GM12878 (cell line): ENCODE measurements around the gene INF2. TPM values are rescaled to one million over a fixed set of nuclear protein-coding genes. Genes with fewer than 3 reads are reported as not detected.

ENCODE experiments used
- ATAC-seq: fragments of 200-7000 bp; cut with Tn5 transposase; 3 replicates; pipeline ENCODE4 v1.9.1; 2020; ENCODE audit warnings: mild to moderate bottlenecking, moderate library complexity
- BruUV-seq: library from RNA; stranded (reverse); fragments of 400-500 nt; replicated peaks from 2 replicates; lab custom pipeline; 2021; lab: Mats Ljungman, UMichigan
- CTCF ChIA-PET: fragments of 300-600 bp; sonication (Branson Sonifier 250); formaldehyde crosslinking; extraction: SDS; loops from one replicate; lab custom pipeline; 2021; ENCODE audit warnings: inconsistent platforms; lab: Yijun Ruan, JAX
- POLR2A ChIA-PET: fragments of 350-600 bp; formaldehyde crosslinking; extraction: SDS; loops from one replicate; lab custom pipeline; 2021; ENCODE audit warnings: inconsistent platforms; lab: Charles Lee
- RAD21 ChIA-PET: fragments of 300-600 bp; sonication (Branson Sonifier 250); formaldehyde crosslinking; loops from one replicate; lab custom pipeline; 2023; ENCODE audit warnings: antibody characterized with exemption; ENCODE audit not compliant: unreplicated experiment; lab: Charles Lee
- SMC1A ChIA-PET: fragments of 300-600 bp; sonication (Branson Sonifier 250); formaldehyde crosslinking; loops from one replicate; lab custom pipeline; 2023; ENCODE audit not compliant: unreplicated experiment, uncharacterized antibody; lab: Charles Lee
- DNase-seq: peaks from one replicate; pipeline ENCODE4 v3.0.0-alpha.2; 2011; ENCODE audit warnings: low read depth, low spot score
- FAIRE-seq: peaks from 3 replicates; lab custom pipeline; 2011; peaks lifted over from hg19 to GRCh38; lab: Jason Lieb, UNC
- H2AFZ ChIP-seq: 2 replicates; pipeline ENCODE4 v1.6.0; 2011; ENCODE audit warnings: low read depth, low read length, control low read depth; ENCODE audit not compliant: control insufficient read depth
- H3K27ac ChIP-seq: 2 replicates; pipeline ENCODE4 v1.5.1; 2011; ENCODE audit warnings: control low read depth; ENCODE audit not compliant: control insufficient read depth, insufficient read depth
- H3K27me3 ChIP-seq, 2 experiments: replicated peaks in 1 of 2; 2 replicates each; pipeline versions ENCODE4 v1.6.0 to v1.6.1; 2011; ENCODE audit warnings: low read length in 1 of 2; ENCODE audit not compliant: control insufficient read depth in 2 of 2, insufficient read depth in 2 of 2
- H3K36me3 ChIP-seq, 2 experiments: 2 replicates each; pipeline ENCODE4 v1.5.1; 2011; ENCODE audit warnings: low read length in 1 of 2; ENCODE audit not compliant: control insufficient read depth in 2 of 2, insufficient read depth in 2 of 2
- H3K4me1 ChIP-seq: 2 replicates; pipeline ENCODE4 v1.6.1; 2011; ENCODE audit warnings: mild to moderate bottlenecking, low read length, moderate library complexity, mixed read lengths; ENCODE audit not compliant: control insufficient read depth, insufficient read depth
- H3K4me2 ChIP-seq: 2 replicates; pipeline ENCODE4 v1.6.0; 2011; ENCODE audit warnings: control low read depth; ENCODE audit not compliant: control insufficient read depth, insufficient read depth
- H3K4me3 ChIP-seq: fragments of 200-600 bp; sonication (generic); 2 replicates; pipeline ENCODE4 v1.5.1; 2016
- H3K79me2 ChIP-seq: 2 replicates; pipeline ENCODE4 v1.6.0; 2011; ENCODE audit warnings: low read length; ENCODE audit not compliant: control insufficient read depth, insufficient read depth
- H3K9ac ChIP-seq: 2 replicates; pipeline ENCODE4 v1.8.0; 2011; ENCODE audit warnings: low read length, control low read depth, mixed read lengths; ENCODE audit not compliant: control insufficient read depth, insufficient read depth
- H3K9me3 ChIP-seq: replicated peaks from 3 replicates; pipeline ENCODE4 v1.5.1; 2011; ENCODE audit warnings: mild to moderate bottlenecking, low read length; ENCODE audit not compliant: control insufficient read depth, insufficient read depth
- H4K20me1 ChIP-seq: 2 replicates; pipeline ENCODE4 v1.6.0; 2011; ENCODE audit not compliant: control insufficient read depth, insufficient read depth
- ATF7 ChIP-seq: fragments of 450-650 bp; IDR thresholded peaks from 2 replicates; pipeline ENCODE4 v1.6.1; 2016; ENCODE audit warnings: low read depth, mild to moderate bottlenecking
- JUNB ChIP-seq: IDR thresholded peaks from 2 replicates; pipeline ENCODE4 v1.6.1; 2016; ENCODE audit warnings: antibody characterized with exemption, mild to moderate bottlenecking
- KAT2A ChIP-seq: conservative IDR thresholded peaks from 2 replicates; pipeline ENCODE4 v1.6.1; 2011; ENCODE audit warnings: low read depth, low read length; ENCODE audit not compliant: control insufficient read depth
- SP1 ChIP-seq: IDR thresholded peaks from one replicate; pipeline ENCODE4 v1.6.1; 2011; ENCODE audit warnings: low read depth, low read length
- SPI1 ChIP-seq: IDR thresholded peaks from 2 replicates; pipeline ENCODE4 v1.6.1; 2011; ENCODE audit warnings: low read depth, mild to moderate bottlenecking, low read length, moderate library complexity, borderline replicate concordance; ENCODE audit not compliant: insufficient read depth
- WGBS: methylation state at CpG from one replicate; pipeline ENCODE4 v1.1.6; 2016; ENCODE audit warnings: low lambda C conversion rate; ENCODE audit not compliant: insufficient replicate concordance, insufficient coverage; ENCODE audit errors: missing lambda C conversion rate; 5-methylcytosine and 5-hydroxymethylcytosine counted together
- in situ Hi-C: fragments of 300-500 bp; cut with MboI; formaldehyde crosslinking; loops from 9 replicates; pipeline ENCODE4 v1.14.3; 2018; ENCODE audit warnings: mixed read lengths
- intact Hi-C: fragments of 100-400 bp; cut with micrococcal nuclease; formaldehyde crosslinking; loops from one replicate; pipeline ENCODE4 v1.14.2; 2022; ENCODE audit not compliant: unreplicated experiment
- polyA plus RNA-seq, 11 experiments: library from polyadenylated mRNA; depleted of rRNA in 4 of 11; unstranded in 6 of 11; stranded (reverse) in 5 of 11; fragments of >200 nt; fragmentation: Nextera tagmentation in 4 of 11; fragmentation: Illumina TruSeq in 1 of 11; extraction: Ambion mirVana in 4 of 11; extraction: Trizol in 1 of 11; gene quantifications; 1 replicate in 1 of 11; 2 replicates in 10 of 11; pipeline versions ENCODE4 v1.2.1 to v1.2.3, GENCODE V29; 2011 to 2016; ENCODE audit warnings: inconsistent platforms in 2 of 11, missing spikeins in 2 of 11, low read depth in 1 of 11
- total RNA-seq, 4 experiments: library from RNA; depleted of rRNA in 3 of 4; stranded (reverse); fragments of >200 nt in 3 of 4; fragmentation: Illumina TruSeq in 1 of 4; extraction: Trizol in 1 of 4; gene quantifications; 2 replicates each; pipeline versions ENCODE4 v1.2.1 to v1.2.3, GENCODE V29; 2013 to 2021
- TF ChIP-seq, protein P1 (sequence below): IDR thresholded peaks from 2 replicates; pipeline ENCODE4 v1.6.1; 2012; ENCODE audit warnings: low read depth, low read length, improper control_type of control experiment

The INF2 gene
- total and polyA plus RNA-seq, 10 of the 15 experiments (the other 5 are each of a cell fraction or from before 2014, with no cell fraction given) = 0.72 to 43.2 (median 8.3) TPM

DNA sequence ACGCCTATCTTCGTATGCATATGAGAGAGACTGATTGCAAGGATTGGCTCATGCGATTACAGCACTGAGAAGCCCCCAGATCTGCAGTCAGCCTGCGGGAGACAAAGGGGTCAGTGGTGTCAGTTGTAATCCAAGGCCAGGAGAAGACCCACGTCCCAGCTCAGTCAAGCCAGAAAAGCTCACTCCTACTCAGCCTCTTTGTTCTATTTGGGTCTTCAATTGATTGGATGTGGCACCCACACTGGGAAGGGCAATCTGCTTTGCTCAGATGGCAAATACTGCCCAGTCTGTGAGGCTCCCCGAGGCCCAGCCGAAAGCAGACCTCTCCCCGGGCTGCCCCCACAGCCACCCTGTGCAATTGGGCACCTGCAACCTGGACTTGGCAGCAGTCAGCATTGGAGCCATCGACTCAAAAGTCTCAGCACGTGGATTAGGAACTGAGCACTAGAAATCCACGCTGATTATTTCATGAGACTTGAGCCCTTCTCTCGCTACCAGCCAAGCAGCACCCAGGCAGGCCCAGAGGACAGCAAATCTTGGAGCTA, 45.3 kb upstream of the INF2 start:
- Histone ChIP-seq H4K20me1 (no peaks in the 10 kb centered on the region), H3K36me3 (no peaks in the 10 kb centered on the region), H3K4me2 (no peak overlapping the region), H3K4me1 (no peaks in the 10 kb centered on the region), H3K4me3 (no peak overlapping the region), H3K9ac (no peak overlapping the region), H3K27me3 (no peaks in the 10 kb centered on the region), H2AFZ (no peak overlapping the region), H3K27ac (no peak overlapping the region), H3K9me3 (peaks cover 3% of the 10 kb centered on the region; the same call in 2 of the 3 replicates), H3K79me2 (no peaks in the 10 kb centered on the region)
- WGBS = 58% methylated on average over 12 of the region's 12 CpGs
- DNase-seq (no peak), ATAC-seq (no peak), FAIRE-seq (no peak)
- BruUV-seq = no TSS peak
- TF ChIP-seq JUNB (no peak), SPI1 (no peak), KAT2A (no peak)
- RAD21 ChIA-PET = no interaction called here
- intact Hi-C loops (loop anchor here (5.0 kb wide), 1 partner anchor 552 kb away; no protein-coding TSS in a partner anchor), in situ Hi-C loops (no loop called here)
- SMC1A ChIA-PET = no interaction called here
- CTCF ChIA-PET = interaction anchor here (1.5 kb wide), 1 partner anchor 65 kb away, joined by 3 read pairs; no protein-coding TSS in a partner anchor
- POLR2A ChIA-PET = no interaction called here

DNA sequence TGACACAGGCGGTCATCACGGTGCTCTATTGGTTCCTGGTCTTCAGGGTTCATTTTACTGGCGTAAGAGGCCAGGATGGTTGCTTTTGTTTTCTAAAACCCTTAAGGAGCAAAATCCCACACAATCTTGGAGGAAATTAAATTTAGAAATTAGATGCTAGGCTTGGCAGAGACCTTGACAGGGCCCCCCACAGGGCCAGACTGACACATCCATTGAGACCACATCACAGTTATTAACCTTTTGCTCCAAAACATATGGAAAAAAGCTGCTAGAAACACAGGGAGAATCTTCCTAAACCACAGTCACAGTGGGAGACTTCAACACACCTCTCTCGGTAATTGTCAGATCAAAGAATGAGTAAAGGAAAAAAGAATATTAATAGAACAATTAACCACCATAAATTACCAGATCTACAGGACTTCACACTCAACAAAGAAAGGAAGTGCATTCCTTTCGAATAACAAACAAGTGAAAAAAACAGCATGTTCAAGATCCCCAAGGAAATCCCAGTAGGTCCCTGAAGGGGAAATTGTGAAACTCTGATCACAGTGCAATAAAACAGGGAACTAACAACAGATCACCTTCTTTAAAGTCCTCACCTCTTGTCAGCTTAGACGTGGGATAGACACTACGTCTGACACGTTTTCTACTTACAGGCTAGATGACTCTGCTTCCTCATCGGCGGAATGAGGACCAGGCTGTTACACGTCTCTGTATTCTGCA, 44.6 kb upstream of the INF2 start:
- WGBS = 54% methylated on average over 11 of the region's 11 CpGs

More for the DNA sequence above, 44.6 kb upstream of the INF2 start:
- ATAC-seq = no peak
- no TSS peak for BruUV-seq
- RAD21 ChIA-PET = no interaction called here
- H3K4me2 ChIP-seq = no peak overlapping the region
- no peaks in the 10 kb centered on the region for H3K27me3 ChIP-seq
- peaks cover 3% of the 10 kb centered on the region; the same call in 2 of the 3 replicates for H3K9me3 ChIP-seq
- H3K4me1 ChIP-seq = no peaks in the 10 kb centered on the region
- no peak overlapping the region for H3K4me3 ChIP-seq
- TF ChIP-seq SP1 (no peak), ATF7 (no peak)
- TF ChIP-seq, protein P1, sequence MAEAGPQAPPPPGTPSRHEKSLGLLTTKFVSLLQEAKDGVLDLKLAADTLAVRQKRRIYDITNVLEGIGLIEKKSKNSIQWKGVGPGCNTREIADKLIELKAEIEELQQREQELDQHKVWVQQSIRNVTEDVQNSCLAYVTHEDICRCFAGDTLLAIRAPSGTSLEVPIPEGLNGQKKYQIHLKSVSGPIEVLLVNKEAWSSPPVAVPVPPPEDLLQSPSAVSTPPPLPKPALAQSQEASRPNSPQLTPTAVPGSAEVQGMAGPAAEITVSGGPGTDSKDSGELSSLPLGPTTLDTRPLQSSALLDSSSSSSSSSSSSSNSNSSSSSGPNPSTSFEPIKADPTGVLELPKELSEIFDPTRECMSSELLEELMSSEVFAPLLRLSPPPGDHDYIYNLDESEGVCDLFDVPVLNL = no peak
- peak; percentile 7 for FAIRE-seq
- intact Hi-C loops (loop anchor here (5.0 kb wide), 1 partner anchor 553 kb away; no protein-coding TSS in a partner anchor), in situ Hi-C loops (no loop called here)
- POLR2A ChIA-PET = no interaction called here
- no peak for DNase-seq
- no peak overlapping the region for H2AFZ ChIP-seq
- SMC1A ChIA-PET = no interaction called here
- H3K27ac ChIP-seq = no peak overlapping the region
- H3K9ac ChIP-seq = no peak overlapping the region
- no peaks in the 10 kb centered on the region for H3K36me3 ChIP-seq
- CTCF ChIA-PET = no interaction called here
- H3K79me2 ChIP-seq = no peaks in the 10 kb centered on the region
- H4K20me1 ChIP-seq = no peaks in the 10 kb centered on the region
